Epithelial cell of prostate (primary cell): Measurements from ENCODE around the gene UCK1.
"Not testable (repeated sequence)": the region's sequence is repeated elsewhere in the genome, so short reads cannot be mapped to it uniquely, and the experiment has no call there.

ENCODE experiments used
- DNase-seq: peaks from one replicate; pipeline ENCODE4 v3.0.0-alpha.2; 2011; ENCODE audit warnings: low read depth, low spot score
- H3K27ac ChIP-seq: fragments of 450-650 bp; 2 replicates; pipeline ENCODE4 v1.5.1; 2017; ENCODE audit warnings: mild to moderate bottlenecking

UCK1 gene

DNA sequence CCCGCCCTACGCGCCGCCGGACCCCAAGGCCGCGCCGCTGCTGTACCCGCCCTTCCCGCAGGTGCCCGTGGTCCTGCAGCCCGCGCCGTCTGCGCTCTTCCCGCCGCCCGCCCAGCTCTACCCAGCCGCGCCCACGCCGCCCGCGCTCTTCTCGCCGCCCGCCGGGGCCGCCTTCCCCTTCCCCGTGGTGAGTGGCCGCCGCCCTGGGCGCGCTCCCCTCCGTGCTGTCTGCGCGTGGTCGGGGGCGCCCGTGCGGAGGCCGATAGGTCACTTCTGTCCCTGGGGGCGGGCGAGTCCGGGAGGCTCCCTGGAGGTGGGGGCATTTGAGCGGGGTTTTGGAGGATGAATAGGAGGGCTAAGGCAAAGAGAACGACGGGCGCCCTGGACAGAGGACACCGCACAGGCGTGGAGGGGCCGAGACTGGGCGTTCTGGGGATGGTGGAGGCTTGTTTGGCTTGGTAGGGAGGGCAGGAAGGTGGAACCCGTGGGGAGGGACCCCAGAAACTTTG lies 23.8 kb upstream of the UCK1 start:
- H3K27ac ChIP-seq, result no peak overlapping the region
- DNase-seq, result no peak

DNA sequence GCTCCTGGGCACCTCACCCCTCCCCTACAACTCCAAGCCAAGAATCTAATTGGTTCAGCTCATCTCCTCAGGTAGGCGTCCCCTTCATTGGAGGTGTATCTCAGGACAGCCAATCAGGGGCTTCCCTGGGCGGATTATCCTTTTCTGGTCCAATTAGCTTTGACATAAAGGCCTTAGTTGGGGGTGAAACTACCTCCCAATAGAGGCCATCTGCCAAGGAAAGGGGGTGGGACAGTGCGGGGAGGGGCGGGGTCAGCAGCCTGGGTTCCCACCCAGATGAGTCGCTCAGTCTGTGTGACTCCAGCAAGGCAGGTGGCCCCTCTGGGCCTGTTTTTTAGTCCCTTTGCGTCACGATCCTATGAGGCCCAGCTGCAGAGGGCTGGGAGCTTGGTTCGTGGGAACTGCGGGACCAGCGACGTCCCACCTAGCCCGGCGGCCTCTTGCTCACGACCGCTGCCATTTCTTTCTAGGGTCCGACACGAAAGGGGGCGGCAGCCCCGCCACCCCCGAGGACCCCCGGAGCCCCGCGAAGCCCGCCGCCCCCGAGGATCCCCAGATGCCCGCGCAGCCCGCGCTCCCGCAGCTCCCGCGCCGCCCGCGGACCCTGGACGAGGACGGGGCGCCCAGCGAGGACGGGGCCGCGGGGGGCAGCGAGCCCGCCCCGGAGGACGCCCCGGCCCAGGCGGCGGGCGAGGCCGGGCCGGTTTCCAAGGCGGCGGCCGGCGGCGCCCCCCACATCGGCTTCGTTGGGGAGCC lies 23.2 kb upstream of the UCK1 start:
- no peak overlapping the region for H3K27ac ChIP-seq
- DNase-seq, result no peak

DNA sequence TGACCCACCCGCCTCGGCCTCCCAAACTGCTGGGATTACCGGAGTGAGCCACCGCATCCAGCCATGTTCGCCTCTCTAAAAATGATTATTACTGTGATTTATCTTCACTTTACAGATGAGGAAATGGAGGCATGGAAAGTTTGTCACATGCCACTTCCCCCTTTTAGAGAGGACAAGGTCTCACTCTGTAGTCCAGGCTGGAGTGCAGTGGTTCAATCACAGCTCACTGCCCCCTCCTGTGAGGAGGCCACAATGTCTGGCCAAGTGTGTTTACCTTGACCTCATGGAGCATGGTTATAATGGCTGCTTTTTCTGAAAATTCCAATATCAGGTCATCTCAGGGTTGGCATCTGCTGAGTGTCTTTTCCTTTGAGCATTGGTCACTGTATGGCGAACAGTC lies 21.0 kb upstream of the UCK1 start:
- no peak overlapping the region for H3K27ac ChIP-seq
- DNase-seq, result no peak

DNA sequence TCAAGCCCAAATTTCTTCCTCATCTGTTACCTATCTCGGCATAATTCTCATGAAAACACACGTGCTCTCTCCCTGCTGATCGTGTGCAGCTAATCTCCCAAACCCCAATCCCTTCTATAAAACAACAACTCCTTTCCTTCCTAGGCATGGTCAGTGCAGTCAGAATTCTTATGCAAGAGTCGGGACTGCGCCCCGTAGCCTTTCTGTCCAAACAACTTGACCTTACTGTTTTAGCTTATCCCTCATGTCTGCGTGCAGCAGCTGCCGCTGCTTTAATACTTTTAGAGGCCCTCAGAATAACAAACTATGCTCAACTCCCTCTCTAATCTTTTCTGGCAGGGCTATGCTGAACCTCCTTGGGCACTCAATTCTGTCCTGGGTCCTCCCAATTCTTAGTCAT lies 19.4 kb upstream of the UCK1 start:
- not testable (repeated sequence) for H3K27ac ChIP-seq, DNase-seq

DNA sequence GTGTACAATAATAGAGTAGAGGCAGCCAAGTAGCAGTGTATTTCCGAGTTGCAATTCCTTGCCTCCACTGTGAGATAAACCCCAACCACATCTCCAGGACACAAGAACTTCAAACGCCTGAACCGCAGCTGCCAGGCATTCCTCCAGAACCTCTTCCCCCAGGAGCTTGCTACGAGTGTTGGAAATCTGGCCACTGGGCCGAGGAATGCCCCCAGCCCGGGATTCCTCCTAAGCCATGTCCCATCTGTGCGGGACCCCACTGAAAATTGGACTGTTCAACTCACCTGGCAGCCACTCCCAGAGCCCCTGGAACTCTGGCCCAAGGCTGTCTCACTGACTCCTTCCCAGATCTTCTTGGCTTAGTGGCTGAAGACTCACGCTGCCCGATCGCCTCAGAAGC lies 18.1 kb upstream of the UCK1 start:
- not testable (repeated sequence) for H3K27ac ChIP-seq, DNase-seq

DNA sequence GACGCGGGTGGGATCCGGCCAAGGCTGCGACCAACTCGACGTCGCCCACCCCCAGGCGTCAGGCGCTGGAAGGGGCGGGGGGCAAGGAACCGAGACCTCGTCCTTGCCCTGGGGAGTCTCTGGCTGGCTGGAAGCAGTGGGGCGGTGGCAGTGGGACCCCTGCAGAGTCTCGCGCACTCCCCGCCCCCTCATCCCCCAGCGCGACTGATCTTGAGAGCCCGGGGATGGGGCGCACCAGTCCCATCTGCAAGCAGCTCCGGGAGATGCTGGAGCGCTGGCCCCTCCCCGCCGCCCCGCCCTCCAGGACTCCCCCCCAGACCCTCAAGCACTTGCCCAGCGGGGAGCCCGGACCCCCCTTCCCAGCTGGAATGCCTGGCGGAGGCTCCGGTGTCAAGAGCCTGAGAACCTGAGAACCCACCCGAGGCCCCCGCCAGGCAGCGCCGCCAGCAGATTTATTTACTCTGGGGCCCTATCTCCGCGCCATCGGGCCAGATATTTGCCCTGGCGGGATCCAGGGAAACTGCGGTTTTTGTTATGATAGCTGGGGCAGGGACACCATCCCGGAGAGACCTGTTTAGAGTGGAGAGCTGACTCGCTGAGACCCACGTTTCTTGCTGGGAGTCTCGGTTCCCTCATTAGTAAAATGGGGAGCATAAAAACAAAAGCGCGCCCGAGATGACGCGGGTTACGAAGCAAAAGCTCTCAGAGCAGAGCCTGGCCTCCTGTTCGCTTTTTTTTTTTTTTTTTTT lies 15.4 kb upstream of the UCK1 start:
- H3K27ac ChIP-seq, result no peak overlapping the region
- DNase-seq, result no peak

DNA sequence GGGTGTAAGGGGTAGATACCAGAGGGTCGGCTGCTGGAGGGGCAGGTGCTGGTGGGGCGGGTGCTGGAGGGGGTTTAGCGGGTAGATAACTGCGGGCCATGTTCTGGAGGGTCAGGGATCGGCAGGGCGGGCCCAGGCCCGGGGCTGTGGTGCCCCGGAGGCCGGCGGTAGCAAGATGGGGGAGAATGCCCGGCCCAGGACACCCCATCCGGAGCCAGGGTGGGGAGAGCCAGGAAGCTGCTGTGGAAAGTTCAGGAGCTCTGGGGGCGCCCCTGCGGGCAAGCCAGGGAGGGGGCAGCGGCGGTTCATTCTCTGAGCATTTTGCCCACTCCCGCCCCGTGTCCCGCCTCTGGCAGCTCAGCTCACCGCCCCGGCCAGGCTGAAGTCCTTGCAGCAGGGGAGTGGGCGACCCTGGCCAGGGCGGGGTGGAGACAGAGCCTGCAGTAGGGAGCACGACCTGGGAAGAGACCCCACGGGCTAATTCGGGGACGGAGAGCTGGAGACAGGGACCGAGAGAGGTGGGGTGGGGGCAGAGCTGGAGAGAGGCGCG lies 14.8 kb upstream of the UCK1 start:
- H3K27ac ChIP-seq, result no peak overlapping the region
- no peak for DNase-seq

DNA sequence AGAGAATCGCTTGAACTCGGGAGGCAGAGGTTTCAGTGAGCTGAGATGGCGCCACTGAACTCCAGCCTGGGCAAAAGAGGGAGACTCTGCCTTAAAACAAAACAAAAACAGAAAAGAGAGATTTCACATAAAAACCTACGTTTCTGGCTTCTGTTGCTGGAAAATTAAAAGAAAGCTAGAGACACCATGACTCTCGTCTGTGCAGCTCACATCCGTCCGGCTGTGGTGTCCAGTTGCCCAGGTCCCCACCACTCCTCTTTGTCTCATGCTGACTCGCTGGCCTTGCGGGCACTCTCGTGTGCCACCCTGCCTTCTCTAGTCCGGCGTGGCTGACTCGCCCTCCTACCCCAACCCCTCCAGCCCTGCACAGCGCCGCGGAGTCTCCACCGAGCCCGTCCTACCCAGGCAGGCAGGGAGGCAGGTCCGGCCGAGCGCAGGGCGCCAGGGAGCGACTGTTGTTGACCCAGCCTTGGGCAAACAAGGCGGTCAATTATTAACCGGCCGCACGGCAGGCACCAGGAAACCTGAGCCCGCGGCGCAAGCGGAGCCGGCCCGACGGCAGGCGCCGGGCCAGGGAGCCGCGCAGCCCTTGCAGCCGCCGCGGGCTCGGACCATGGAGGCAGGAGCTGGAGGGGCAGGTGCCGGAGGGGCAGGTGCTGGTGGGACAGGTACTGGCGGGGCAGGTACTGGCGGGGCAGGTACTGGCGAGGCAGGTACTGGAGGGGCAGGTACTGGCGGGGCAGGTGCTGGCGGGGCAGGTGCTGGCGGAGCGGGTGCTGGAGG lies 14.1 kb upstream of the UCK1 start, which contains the start of gene PRRT1B:
Gene PRRT1B (plus strand): TSS at position 521 of the 783 bp plus-strand sequence. CDS start 93 bp downstream, at position 614.
- no peak within 1 kb of the TSS for H3K27ac ChIP-seq
- peak; percentile 6 for DNase-seq

DNA sequence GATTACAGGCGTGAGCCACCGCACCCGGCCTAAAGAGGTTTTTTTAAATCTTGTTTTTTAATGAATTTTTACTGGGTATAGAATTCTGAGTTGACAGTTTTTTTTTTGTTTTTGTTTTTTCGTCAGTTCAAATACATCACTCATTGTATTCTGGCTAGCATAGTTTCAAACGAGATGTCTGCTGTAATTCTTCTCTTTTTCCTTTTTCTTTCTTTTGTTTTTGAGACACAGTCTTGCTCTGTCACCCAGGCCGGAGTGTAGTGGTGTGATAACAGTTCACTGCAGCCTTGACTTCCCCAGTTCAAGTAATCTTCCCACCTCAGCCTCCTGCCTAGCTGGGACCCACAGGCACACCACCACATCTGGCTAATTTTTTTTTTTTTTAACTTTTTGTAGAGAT lies 12.1 kb upstream of the UCK1 start:
- no peak overlapping the region for H3K27ac ChIP-seq
- no peak for DNase-seq

DNA sequence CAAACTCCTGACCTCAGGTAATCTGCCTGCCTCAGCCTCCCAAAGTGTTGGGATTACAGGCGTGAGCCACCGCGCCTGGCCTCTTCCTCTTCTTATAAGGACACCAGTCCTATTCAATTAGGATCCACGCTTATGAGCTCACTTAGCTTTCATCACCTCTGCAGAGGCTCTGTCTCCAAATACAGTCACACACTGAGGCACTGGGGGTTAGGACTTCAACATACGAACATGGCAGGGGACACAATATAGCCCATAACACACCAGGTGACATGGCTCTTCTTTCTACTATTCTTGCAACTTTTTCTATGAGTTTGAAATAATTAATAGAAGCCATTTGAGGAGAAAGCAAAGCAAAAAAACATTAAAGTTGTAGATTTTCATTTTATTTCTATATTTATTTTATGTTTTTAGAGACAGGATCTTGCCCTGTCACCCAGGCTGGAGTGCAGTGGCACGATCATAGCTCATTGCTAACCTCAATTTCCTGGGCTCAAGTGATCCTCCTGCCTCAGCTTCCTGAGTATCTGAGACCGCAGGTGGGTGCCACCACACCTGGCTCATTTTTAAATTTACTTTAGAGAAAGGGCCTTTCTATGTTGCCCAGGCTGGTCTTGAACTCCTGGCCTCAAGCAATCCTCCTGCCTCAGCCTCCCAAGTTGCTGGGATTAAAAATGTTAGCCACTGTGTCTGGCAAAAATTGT lies 8.3 kb upstream of the UCK1 start:
- no peak overlapping the region for H3K27ac ChIP-seq
- DNase-seq, result no peak

DNA sequence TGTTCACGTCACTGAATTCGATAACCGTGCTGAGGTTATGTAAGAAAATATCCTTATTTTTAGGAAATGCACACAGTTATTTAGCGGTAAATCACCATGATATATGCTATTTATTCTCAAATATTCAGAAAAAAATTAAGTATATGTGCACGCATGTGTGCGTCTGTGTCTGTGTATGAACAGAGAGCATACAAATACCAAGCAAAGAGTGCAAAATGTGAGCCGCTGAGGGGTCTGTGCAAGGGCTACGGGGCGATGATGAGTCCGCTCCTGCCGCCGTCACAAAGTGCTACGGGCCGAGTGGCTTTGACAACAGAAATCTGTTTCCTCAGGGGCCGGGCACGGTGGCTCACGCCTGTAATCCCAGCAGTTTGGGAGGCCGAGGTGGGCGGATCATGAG lies 6.9 kb upstream of the UCK1 start:
- DNase-seq, result no peak
- no peak overlapping the region for H3K27ac ChIP-seq

DNA sequence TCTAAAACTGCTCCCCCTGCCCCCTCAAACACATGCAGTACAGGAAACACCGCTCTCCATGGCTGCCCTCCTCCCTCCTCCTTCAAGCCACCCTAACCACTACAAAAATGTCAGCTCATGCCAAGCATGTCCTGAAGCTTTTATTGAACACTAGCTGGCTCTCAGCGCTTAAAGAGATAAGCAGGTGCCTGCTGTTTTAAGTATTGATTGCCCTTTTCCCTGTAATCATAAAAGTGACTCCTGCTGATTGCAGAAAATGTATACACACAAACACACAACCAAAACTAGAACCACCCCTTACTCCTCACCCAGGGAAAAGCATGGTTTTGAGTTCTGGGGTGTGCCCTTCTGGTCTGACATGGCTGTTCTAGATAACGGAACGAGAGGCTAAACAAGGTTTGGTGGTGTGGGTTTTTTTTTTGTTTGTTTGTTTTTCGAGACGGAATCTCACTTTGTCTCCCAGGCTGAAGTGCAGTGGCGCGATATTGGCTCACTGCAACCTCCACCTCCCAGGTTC lies 3.7 kb upstream of the UCK1 start:
- no peak overlapping the region for H3K27ac ChIP-seq
- DNase-seq, result no peak

DNA sequence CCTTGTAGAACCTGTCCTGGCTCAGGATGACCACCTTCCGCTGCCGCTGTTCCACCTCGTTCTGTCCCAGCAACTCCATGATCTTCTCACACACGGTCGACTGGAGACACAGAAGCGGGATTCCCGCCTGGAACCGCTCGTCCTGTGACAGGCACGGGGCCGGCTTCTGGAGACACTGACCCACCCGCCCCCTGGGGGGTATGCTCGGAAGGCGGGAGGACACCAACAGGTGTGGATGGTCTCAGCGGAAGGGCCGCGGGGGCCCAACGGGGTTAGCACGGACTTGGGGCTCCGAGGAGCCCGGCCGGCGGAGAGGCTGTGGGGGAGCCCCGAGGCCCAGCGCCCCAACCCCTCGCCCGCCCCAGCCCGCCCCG lies 530 bp downstream of the UCK1 start:
- no peak overlapping the region for H3K27ac ChIP-seq
- no peak for DNase-seq

DNA sequence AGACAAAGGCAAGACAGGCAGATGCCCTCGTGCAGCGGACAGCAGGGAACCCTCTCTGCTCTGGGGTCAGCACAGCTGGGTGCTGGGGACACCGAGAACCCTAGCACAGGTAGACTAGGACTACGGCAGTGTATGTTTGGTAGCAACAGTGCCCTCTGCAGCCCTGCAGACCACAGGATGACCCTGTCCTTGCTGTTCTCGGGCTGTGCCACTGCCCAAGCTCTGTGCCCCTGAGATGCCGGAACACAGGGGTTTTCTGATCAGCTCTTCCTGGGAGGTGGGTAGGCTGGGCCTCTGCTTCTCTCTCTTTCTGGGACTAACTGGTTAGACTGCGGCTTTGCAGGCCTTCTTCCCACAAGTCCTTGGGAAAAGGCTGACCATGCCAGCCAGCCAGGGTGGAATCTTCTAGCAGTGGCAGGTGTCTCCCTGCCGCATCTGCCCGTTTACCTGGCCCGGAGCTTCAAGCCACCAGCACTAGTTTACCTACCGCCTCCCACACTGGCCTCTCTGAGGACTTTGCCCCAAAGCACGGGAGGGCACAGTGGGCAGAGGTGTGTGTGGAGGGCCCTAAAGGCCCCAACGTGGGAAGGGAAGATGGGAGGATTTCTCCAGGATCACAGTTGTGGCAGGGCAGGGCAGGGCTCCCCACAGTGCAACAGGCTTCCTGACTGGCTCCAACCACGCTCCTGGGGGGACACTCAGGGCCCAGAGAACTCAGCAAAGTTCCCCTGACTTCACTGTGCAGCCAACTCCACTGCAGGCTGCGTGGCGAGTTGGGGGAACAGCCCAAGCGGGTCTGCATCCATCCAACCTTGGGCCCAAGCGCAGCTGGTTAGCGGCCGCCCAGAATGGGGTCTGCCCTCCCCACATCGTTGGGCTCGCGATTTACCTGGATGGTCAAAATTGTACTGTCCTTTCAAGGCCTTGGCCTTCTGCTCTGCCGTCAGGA lies 1.2 kb downstream of the UCK1 start:
- no peak for DNase-seq
- H3K27ac ChIP-seq, result no peak overlapping the region

DNA sequence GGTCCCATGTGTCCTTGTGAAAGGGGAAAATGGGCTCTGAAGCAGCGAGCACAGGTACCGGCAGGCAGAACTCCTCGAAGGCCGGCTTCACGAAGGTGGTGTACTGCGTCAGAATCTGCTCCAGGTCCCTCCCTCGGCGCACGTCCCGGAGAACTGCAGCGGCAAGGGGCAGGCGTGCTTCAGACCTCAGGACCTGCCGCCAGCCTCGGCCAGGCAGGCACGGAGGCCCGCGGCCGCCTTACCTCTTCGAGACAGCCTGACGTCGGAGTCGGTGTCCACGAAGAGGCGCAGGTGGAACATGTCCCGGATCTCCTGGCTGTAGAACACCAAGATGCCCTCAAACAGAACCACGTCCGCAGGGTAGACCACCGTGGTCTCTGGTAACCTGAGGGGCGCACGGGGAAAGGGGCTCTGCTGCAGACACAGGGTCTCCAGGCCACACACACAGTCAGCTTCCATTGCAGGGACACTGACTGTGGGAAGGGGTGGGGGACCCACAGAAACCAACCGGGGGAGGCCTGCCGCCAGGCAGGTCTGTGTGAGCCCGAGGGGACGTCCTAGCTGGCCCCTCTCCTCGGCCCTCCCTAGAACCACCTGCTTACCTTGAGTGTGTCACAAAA lies 2.1 kb downstream of the UCK1 start:
- H3K27ac ChIP-seq, result no peak overlapping the region
- DNase-seq, result no peak

DNA sequence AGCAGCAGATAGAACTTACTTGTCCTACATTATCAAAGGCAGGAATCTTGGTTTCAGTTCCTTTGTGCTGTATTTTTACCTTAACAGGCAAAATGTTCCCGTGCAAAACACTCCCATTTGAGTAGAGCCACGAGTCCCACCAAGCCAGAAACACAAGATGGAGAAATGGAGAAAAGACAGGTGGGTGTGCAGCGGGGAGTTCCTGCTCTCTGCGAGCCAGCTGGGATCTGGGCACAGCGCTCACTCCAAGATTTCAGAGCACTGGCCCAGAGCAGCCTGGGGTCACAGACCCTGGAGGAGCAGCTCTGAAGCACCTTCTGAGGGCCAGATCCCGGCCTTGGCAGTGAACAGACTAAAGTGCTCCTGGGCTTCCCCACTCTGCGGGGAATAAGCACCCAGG lies 2.9 kb downstream of the UCK1 start:
- no peak overlapping the region for H3K27ac ChIP-seq

DNA sequence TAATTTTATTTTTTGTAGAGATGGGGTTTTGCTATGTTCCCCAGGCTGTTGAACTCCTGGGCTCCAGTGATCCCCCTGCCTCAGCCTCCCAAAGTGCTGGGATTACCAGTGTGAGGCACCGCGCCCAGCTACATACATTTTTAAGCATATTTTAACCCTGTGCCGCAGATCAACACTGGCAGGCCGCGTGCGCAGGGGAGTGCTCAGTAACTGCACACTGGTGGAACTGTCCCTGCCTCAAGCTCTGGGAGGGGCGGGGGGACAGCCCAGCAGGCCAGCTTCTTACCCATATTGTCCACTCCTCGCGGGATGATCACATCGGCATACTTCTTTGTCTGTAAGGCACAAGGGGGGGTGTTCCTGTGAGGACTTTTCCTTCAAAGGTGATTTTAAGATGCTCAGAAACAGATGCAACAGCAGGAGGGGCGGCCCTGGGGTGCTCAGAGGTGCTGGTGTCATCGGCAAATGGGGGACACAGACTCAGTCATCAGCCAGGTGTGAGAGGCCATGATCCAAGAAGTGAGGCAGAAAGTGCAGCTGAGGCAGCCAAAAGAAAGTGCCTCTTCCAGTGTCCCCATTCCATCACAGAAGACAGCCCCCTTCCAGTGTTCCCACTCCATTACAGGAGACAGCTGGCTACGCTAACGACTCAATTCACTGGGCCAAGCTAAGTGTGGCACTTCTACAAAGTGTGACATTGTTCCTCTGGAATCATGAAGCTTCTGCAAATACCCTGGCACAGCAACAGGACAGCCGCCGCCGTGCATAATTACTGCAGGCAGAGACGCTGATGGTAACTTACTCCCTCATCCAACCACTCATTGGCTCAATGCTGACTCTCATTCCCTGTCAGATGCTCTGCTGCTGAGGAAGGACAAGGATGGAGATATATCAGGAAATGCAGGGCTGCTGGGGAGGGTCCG lies 5.2 kb downstream of the UCK1 start:
- H3K27ac ChIP-seq, result no peak overlapping the region

More for the DNA sequence above, 2.9 kb downstream of the UCK1 start:
- no peak for DNase-seq

More for the DNA sequence above, 5.2 kb downstream of the UCK1 start:
- DNase-seq, result no peak
